Neuron (in vitro differentiated cells): ENCODE data around the gene DNAH11.
"Not testable (repeated sequence)": the region's sequence is repeated elsewhere in the genome, so short reads cannot be mapped to it uniquely, and the experiment has no call there.

ENCODE experiments used
- H2AFZ ChIP-seq: one replicate; pipeline ENCODE4 v1.6.1; 2013; ENCODE audit warnings: low read depth, mild to moderate bottlenecking, inconsistent platforms, low read length, moderate library complexity
- H3K27me3 ChIP-seq: one replicate; pipeline ENCODE4 v1.6.1; 2013; ENCODE audit warnings: low read length; ENCODE audit not compliant: insufficient read depth
- H3K36me3 ChIP-seq: one replicate; pipeline ENCODE4 v1.6.1; 2013; ENCODE audit warnings: low read length; ENCODE audit not compliant: insufficient read depth
- H3K4me1 ChIP-seq: one replicate; pipeline ENCODE4 v1.6.1; 2013; ENCODE audit warnings: low read length; ENCODE audit not compliant: insufficient read depth
- H3K4me3 ChIP-seq: 2 replicates; pipeline ENCODE4 v1.5.1; 2013; ENCODE audit warnings: mild to moderate bottlenecking, low read length, moderate library complexity
- H3K9me3 ChIP-seq: one replicate; pipeline ENCODE4 v1.6.1; 2013; ENCODE audit warnings: low read length

The DNAH11 gene

GRCh38 chr7:21536445-21537118, 6.3 kb upstream of the DNAH11 start:
- not testable (repeated sequence) for H3K9me3 ChIP-seq, H3K4me3 ChIP-seq, H3K4me1 ChIP-seq, H2AFZ ChIP-seq, H3K36me3 ChIP-seq
- H3K27me3 ChIP-seq: peaks cover 22% of the 10 kb centered on the region

- Histone ChIP-seq H3K4me3 (no peak overlapping the region), H3K36me3 (no peaks in the 10 kb centered on the region), H3K9me3 (no peaks in the 10 kb centered on the region), H3K4me1 (peaks cover 3% of the 10 kb centered on the region), H3K27me3 (peaks cover 45% of the 10 kb centered on the region), H2AFZ (no peak overlapping the region)
Measured at GRCh38 chr7:21538936-21539495, 3.8 kb upstream of the DNAH11 start.

- Histone ChIP-seq H3K4me1 (peaks cover 3% of the 10 kb centered on the region), H2AFZ (peak overlapping the region; percentile 75), H3K27me3 (peaks cover 64% of the 10 kb centered on the region), H3K4me3 (peak overlapping the region; percentile 35), H3K36me3 (no peaks in the 10 kb centered on the region), H3K9me3 (no peaks in the 10 kb centered on the region)
Measured at GRCh38 chr7:21543528-21544302, 876 bp downstream of the DNAH11 start.

- Histone ChIP-seq H3K9me3 (no peaks in the 10 kb centered on the region), H3K36me3 (no peaks in the 10 kb centered on the region), H2AFZ (no peak overlapping the region), H3K27me3 (peaks cover 63% of the 10 kb centered on the region), H3K4me3 (no peak overlapping the region), H3K4me1 (peaks cover 3% of the 10 kb centered on the region)
Measured at GRCh38 chr7:21544303-21544656, 1.4 kb downstream of the DNAH11 start.

GRCh38 chr7:21544715-21545114, 1.9 kb downstream of the DNAH11 start:
- H3K4me1 ChIP-seq: peaks cover 3% of the 10 kb centered on the region
- peaks cover 59% of the 10 kb centered on the region for H3K27me3 ChIP-seq
- no peaks in the 10 kb centered on the region for H3K9me3 ChIP-seq
- no peak overlapping the region for H3K4me3 ChIP-seq
- H3K36me3 ChIP-seq: no peaks in the 10 kb centered on the region
- H2AFZ ChIP-seq: no peak overlapping the region

GRCh38 chr7:21547501-21547900, 4.7 kb downstream of the DNAH11 start:
- H3K4me1 ChIP-seq: peaks cover 3% of the 10 kb centered on the region
- no peaks in the 10 kb centered on the region for H3K9me3 ChIP-seq
- no peak overlapping the region for H3K4me3 ChIP-seq
- H3K27me3 ChIP-seq: peaks cover 34% of the 10 kb centered on the region
- H2AFZ ChIP-seq: no peak overlapping the region
- no peaks in the 10 kb centered on the region for H3K36me3 ChIP-seq

GRCh38 chr7:21548491-21548890, 5.7 kb downstream of the DNAH11 start:
- Histone ChIP-seq H2AFZ (no peak overlapping the region), H3K9me3 (no peaks in the 10 kb centered on the region), H3K4me1 (no peaks in the 10 kb centered on the region), H3K4me3 (no peak overlapping the region), H3K27me3 (peaks cover 24% of the 10 kb centered on the region), H3K36me3 (no peaks in the 10 kb centered on the region)

GRCh38 chr7:21550076-21550475, 7.2 kb downstream of the DNAH11 start:
- H3K36me3 ChIP-seq: no peaks in the 10 kb centered on the region
- H3K9me3 ChIP-seq: no peaks in the 10 kb centered on the region
- H3K27me3 ChIP-seq: peaks cover 9% of the 10 kb centered on the region
- H3K4me3 ChIP-seq: no peak overlapping the region
- H3K4me1 ChIP-seq: no peaks in the 10 kb centered on the region
- no peak overlapping the region for H2AFZ ChIP-seq

GRCh38 chr7:21550821-21551531, 8.1 kb downstream of the DNAH11 start:
- Histone ChIP-seq H3K36me3 (no peaks in the 10 kb centered on the region), H3K4me3 (no peak overlapping the region), H3K9me3 (no peaks in the 10 kb centered on the region), H3K27me3 (peaks cover 4% of the 10 kb centered on the region), H2AFZ (no peak overlapping the region), H3K4me1 (no peaks in the 10 kb centered on the region)

- Histone ChIP-seq H3K36me3 (no peaks in the 10 kb centered on the region), H3K9me3 (no peaks in the 10 kb centered on the region), H3K4me3 (no peak overlapping the region), H2AFZ (no peak overlapping the region), H3K27me3 (no peaks in the 10 kb centered on the region), H3K4me1 (no peaks in the 10 kb centered on the region)
Measured at GRCh38 chr7:21562385-21562784, 19.5 kb downstream of the DNAH11 start.

- H3K4me1 ChIP-seq: no peaks in the 10 kb centered on the region
- no peaks in the 10 kb centered on the region for H3K27me3 ChIP-seq
- no peaks in the 10 kb centered on the region for H3K9me3 ChIP-seq
- no peak overlapping the region for H3K4me3 ChIP-seq
- no peak overlapping the region for H2AFZ ChIP-seq
- H3K36me3 ChIP-seq: no peaks in the 10 kb centered on the region
Measured at GRCh38 chr7:21565614-21566013, 22.8 kb downstream of the DNAH11 start.

- no peaks in the 10 kb centered on the region for H3K4me1 ChIP-seq
- H3K9me3 ChIP-seq: no peaks in the 10 kb centered on the region
- H3K27me3 ChIP-seq: peaks cover under 1% of the 10 kb centered on the region
- H2AFZ ChIP-seq: no peak overlapping the region
- H3K36me3 ChIP-seq: no peaks in the 10 kb centered on the region
- H3K4me3 ChIP-seq: no peak overlapping the region
Measured at GRCh38 chr7:21566094-21566493, 23.3 kb downstream of the DNAH11 start.

- no peak overlapping the region for H2AFZ ChIP-seq
- H3K27me3 ChIP-seq: peaks cover 2% of the 10 kb centered on the region
- H3K36me3 ChIP-seq: no peaks in the 10 kb centered on the region
- no peak overlapping the region for H3K4me3 ChIP-seq
- no peaks in the 10 kb centered on the region for H3K9me3 ChIP-seq
- H3K4me1 ChIP-seq: no peaks in the 10 kb centered on the region
Measured at GRCh38 chr7:21568762-21569161, 25.9 kb downstream of the DNAH11 start.
